Prostate gland (tissue), 2 donors: ENCODE measurements around the gene SOX9.

ENCODE experiments used
- POLR2A ChIP-seq: fragments of 450-650 bp; IDR thresholded peaks from one replicate; pipeline ENCODE4 v1.6.1; 2016; ENCODE audit warnings: antibody characterized with exemption, mild to moderate bottlenecking
- TF ChIP-seq, protein P1 (sequence below), 4 experiments: fragments of 200-600 bp in 2 of 4; fragments of 450-650 bp in 2 of 4; sonication (generic) in 2 of 4; IDR thresholded peaks; 1 replicate in 3 of 4; 2 replicates in 1 of 4; pipeline ENCODE4 v1.5.1; 2016 to 2019; ENCODE audit warnings: antibody characterized with exemption in 4 of 4, mild to moderate bottlenecking in 2 of 4, moderate library complexity in 2 of 4

DNA sequence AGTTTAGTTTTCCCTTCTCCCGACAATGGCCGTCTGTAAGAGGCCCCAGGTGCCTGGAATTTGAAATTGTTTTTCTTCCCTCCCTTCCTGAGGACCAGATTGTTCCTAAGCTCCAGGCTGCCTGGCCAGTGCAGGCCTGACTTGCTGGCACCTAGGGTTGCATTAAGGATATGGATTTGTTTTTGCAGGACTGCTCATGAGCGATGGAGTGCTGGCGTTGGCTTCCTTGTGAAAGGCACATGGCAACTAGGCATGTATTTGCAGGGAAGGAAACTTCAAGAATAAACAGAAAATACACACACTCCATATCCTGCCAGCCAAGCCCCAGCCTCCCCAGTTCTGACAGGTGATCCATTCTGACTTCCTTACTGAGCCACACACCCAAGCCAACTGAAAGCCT is 25.5 kb upstream of the SOX9 start:
- TF ChIP-seq, protein P1, sequence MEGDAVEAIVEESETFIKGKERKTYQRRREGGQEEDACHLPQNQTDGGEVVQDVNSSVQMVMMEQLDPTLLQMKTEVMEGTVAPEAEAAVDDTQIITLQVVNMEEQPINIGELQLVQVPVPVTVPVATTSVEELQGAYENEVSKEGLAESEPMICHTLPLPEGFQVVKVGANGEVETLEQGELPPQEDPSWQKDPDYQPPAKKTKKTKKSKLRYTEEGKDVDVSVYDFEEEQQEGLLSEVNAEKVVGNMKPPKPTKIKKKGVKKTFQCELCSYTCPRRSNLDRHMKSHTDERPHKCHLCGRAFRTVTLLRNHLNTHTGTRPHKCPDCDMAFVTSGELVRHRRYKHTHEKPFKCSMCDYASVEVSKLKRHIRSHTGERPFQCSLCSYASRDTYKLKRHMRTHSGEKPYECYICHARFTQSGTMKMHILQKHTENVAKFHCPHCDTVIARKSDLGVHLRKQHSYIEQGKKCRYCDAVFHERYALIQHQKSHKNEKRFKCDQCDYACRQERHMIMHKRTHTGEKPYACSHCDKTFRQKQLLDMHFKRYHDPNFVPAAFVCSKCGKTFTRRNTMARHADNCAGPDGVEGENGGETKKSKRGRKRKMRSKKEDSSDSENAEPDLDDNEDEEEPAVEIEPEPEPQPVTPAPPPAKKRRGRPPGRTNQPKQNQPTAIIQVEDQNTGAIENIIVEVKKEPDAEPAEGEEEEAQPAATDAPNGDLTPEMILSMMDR (IDR thresholded peaks at IDR 0.05), result no peak
- no peak for TF ChIP-seq POLR2A
